ENCODE data around the gene NODAL. TPM values are rescaled to one million over a fixed set of nuclear protein-coding genes. Genes with fewer than 3 reads are reported as not detected.

NODAL gene
- total RNA-seq, 1 donor from 2014 or later = 0.09 TPM

- intact Hi-C loops (cut with micrococcal nuclease) = no loop called here
Measured at GRCh38 chr10:70435241-70436085, 6.0 kb downstream of the NODAL start.

DNA sequence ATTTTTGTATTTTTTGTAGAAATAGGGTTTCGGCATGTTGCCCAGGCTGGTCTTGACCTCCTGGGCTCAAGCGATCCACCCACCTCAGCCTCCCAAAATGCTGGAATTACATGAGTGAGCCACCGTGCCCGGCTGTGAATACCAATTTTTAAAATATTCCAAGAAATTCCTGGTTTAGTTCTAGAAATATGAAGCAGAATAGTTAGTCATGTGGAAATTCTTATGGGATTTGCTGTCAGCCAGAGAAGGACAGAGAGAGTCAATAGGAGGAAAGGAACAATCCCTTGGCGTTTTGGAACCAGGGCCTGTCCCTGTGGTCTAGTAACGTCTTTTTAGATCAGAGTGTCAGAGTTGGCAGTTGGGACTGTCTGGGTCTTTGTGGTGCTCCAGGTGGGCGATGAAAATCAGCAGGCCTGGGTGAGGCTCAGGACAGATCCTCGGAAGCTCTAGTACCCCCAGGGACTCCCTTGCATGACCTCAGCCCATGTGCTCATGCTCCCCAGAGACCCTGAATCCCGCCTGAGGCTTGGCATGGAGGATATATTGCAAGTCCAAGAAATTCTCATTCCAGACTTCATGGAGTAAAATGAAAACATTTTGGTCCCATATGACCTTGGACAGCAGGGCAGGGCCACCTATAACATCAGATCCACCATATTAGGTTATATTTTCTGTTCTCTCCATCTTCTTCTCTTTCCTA is 7.8 kb downstream of the NODAL start:
- intact Hi-C loops (cut with micrococcal nuclease) = no loop called here

DNA sequence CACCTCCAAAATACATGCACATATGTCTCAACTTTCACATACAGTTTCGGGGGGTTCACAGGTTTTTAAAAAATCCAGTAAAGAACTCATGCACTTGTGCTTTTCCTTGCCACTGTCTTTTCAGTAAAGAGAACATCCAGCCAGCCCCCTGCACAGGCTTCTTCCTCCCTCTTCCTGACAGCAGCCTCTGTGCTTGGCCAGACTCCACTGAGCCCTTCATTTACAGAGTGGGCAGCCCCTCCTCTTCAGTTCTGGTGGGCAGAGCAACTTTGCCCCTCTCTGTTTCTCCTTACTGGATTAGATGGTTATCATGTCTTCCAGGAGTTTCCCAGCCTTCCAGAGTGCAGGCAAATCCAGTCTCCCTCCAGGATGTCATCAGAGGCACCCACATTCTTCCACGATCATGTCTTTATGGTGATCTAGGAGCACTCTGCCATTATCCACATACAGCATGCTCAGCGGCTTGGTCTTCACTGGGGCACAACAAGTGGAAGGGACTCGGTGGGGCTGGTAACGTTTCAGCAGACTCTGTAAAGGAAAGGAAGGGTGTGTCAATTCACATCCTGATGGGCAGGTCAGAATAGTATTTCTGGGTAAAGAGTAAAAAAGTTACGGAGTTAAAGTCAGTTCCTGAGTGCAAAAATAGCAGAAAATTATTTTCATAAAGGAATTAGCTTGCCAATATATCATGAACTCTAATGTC is 8.8 kb downstream of the NODAL start:
- intact Hi-C loops (cut with micrococcal nuclease) = no loop called here

- intact Hi-C loops (cut with micrococcal nuclease) = no loop called here
Measured at GRCh38 chr10:70432101-70432500, 9.4 kb downstream of the NODAL start.

GRCh38 chr10:70430493-70431445 is 10.7 kb downstream of the NODAL start:
- intact Hi-C loops (cut with micrococcal nuclease) = no loop called here

- intact Hi-C loops (cut with micrococcal nuclease) = no loop called here
Measured at GRCh38 chr10:70426823-70427222, 14.7 kb downstream of the NODAL start.

DNA sequence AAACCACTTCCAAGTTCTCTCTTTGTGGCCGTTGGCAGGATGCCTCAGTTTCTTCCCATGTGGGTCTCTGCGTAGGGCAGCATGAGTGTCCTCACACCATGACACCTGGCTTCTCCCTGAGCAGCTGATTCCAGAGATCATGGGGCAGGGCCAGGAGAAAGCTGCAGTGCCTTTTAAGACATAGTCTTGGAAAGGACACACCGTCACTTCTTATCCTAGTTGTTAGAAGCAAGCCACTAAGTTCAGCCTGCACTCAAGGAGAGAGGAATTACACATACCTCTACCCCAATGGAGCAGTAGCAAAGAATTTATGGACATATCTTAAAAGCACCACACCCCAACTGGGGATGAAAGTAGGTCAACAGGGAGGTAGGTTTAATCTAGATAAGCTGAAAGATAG is 16.4 kb downstream of the NODAL start:
- intact Hi-C loops (cut with micrococcal nuclease) = no loop called here

- intact Hi-C loops (cut with micrococcal nuclease) = no loop called here
Measured at GRCh38 chr10:70424320-70424719, 17.2 kb downstream of the NODAL start.

DNA sequence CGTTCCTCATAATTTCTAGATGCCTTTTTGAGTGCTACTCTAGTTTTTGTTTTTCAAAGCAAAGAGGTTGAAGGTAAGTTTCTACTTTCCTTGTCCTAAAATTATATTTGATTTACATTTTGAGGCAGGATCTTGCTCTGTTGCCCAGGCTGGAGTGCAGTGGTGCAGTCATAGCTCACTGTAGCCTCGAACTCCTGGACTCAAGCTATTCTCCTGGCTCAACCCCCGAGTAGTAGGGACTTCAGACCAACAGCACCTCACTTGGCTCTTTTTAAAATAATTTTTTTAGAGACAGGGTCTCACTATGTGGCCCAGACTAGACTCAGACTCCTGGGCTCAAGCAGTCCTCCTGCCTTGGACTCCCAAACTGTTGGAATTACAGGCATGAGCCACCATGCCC is 22.8 kb downstream of the NODAL start:
- intact Hi-C loops (cut with micrococcal nuclease) = no loop called here

DNA sequence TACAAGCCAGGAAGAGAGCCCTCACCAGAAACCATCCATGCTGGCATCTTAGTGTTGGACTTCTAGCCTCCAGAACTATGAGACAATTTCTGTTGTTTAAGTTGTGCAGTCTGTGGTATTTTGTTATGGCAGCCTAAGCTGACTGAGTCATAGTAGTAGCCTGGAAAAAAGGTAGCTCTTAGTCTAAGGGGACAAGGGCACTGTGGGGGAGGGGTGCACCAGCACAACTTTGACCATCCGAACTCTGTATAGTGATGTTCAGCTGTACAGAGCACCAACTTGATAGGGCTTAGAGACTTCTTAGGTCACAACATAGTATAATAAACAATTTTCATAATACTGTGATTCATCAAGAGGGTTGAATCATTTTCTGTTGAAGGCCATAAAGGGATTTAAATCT is 23.3 kb downstream of the NODAL start:
- intact Hi-C loops (cut with micrococcal nuclease) = no loop called here

DNA sequence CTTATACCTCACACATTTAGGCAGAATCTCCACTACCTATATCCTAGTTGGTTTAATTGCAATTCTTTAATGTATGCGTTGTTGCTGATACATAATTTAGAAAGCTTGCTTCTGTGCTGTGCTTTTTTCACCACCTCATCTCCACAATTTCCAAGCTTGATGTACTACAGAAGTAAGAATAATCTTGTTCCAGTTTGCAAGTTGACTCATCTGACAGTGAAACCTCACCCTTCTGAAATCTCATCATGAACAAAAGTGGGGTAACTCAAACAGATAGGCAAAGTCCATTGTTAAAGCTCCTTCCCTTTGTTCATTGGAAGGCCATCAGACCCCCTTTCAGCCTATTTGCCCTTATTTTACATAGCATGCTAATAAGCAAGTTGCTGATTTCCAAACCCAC is 23.9 kb downstream of the NODAL start:
- intact Hi-C loops (cut with micrococcal nuclease) = no loop called here

- intact Hi-C loops (cut with micrococcal nuclease) = no loop called here
Measured at GRCh38 chr10:70412356-70412755, 29.1 kb downstream of the NODAL start.

DNA sequence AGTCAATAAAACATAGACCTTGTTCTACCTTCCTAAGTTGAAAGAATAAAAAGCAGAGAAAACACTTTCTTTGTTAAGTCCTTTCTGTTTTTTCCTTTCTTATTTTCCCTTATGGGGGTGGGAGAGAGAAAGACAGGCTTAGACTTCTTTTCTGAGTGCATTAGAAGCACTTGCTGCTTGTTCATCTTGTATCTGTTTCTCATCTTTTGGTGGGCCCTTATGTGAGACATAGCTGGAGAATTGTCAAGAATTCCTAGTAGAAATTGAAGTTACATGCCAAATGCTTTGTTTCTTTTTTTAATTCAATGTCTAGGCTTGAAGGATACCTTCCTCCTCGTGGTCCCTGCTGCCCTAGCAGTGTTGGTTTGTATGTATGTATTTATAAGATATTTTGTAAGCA is 30.9 kb downstream of the NODAL start:
- intact Hi-C loops (cut with micrococcal nuclease) = no loop called here

DNA sequence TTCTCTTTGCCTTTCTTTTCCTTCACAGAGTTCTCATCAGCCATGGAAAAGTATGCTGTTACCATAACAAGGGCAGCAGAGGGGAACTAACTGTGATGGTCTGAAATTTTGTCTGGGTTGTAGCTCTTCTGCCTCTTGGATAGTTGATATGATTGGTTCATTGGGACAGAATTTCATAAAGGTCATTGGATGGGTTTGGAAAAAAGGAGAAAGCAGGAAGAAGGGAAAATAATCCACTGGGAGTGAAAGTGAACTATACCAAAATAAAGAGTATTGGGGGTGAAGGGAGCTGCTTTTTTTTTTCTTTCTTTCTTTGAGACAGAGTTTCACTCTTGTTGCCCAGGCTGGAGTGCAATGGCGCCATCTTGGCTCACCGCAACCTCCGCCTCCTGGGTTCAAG is 31.7 kb downstream of the NODAL start:
- intact Hi-C loops (cut with micrococcal nuclease) = no loop called here

DNA sequence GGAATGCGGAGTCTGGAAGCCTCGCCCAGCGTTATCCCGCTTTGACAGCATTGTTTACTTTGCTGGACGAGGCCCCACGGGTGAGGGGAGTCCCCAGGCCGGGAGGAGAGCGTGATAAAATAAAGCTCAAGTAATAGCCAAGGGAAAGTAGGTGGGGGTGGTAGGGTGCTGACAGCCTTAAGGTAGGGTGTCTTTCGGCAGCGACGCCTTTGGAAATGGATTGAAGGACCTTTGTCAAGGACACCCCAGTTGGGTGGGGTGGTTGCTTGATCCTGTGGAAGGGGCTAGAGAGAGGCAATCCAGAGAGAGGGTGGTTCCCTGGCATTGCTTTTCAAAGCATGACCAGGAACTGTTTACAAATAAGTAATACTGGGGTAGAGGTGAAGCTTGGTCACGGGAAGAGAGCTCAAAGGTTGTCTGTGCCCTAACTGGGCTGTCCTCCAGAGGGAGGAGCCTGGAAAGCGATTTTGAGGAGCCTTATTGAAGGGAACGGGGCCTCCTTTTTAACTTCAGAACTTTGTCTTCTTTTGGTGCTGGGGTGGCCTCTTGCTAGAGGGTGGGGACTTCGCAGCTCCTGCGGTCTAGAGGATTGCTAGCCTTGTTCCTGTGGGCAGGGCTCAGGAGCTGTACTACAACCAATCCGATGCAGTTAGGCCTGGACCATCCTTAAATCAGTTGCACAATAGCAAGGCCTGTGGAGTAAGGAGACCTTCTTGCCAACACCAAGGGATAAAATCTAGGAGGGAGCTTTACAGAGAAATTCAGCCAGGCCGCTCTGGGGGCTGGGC is 36.2 kb downstream of the NODAL start:
- intact Hi-C loops (cut with micrococcal nuclease) = loop anchor here (1.0 kb wide), 1 partner anchor 23 kb away; the partner anchor contains the start of gene LRRC20

GRCh38 chr10:70404787-70405036 is 36.8 kb downstream of the NODAL start:
- intact Hi-C loops (cut with micrococcal nuclease) = loop anchor here (1.0 kb wide), 3 partner anchors 22 to 234 kb away; partner anchors contain the start of genes LRRC20, PPA1 and SAR1A

DNA sequence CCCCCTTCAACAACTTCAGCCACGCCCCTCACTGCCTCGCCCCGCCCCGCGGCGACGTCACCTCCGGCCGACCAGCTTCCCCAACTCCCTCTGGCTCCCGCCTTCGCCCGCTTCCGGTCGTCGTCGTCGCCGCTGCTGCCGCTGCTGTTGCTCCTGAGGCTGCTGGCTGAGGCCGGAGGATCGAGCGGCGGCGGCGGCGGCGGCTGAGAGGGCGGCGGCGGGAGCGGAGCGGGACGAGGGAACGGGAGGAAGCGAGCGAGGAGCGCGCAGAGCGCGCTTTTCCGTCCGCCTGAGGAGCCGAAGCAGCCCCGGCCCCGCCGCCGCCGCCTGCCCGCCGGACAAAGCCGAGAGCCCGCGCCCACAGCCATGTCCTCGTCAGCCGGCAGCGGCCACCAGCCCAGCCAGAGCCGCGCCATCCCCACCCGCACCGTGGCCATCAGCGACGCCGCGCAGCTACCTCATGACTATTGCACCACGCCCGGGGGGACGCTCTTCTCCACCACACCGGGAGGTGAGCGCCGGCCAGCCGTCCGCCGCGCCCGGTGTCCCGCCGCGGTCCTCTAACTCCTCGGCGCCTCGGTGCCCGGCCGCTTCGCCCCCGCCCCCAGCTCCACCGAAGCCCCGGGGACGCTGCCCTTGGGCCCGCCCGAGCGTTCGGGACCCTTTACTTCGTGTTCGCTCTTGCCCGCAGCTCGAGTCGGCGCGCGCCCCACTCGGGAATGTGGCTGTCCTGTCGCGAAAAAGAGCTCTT is 37.3 kb downstream of the NODAL start, which contains the start of gene EIF4EBP2:
TSS of gene EIF4EBP2 (plus strand) at position 110 of the 751 bp plus-strand sequence. CDS start at position 367, 257 bp downstream.
- intact Hi-C loops (cut with micrococcal nuclease) = loop anchor here (1.0 kb wide), 2 partner anchors 171 to 234 kb away; partner anchors contain the start of genes PPA1 and SAR1A

GRCh38 chr10:70403483-70404035 is 37.9 kb downstream of the NODAL start:
- intact Hi-C loops (cut with micrococcal nuclease) = loop anchor here (1.0 kb wide), 2 partner anchors 170 to 233 kb away; partner anchors contain the start of genes PPA1 and SAR1A

- intact Hi-C loops (cut with micrococcal nuclease) = no loop called here
Measured at GRCh38 chr10:70399177-70399576, 42.3 kb downstream of the NODAL start.

All from T-helper 2 cell treated with Interferon-gamma antibody and Interleukin-4, amounts not matched to agents 100 ng/mL and 5 ng/mL, for 36 hours (primary cell).